Loucy (cell line): ENCODE measurements around the gene MICAL2.

ENCODE experiments used
- H2AFZ ChIP-seq: fragments of 200-600 bp; sonication (generic); 2 replicates; pipeline ENCODE4 v1.6.0; 2016; ENCODE audit warnings: antibody characterized with exemption, mild to moderate bottlenecking, low read length, moderate library complexity
- H3F3A ChIP-seq: fragments of 200-600 bp; 2 replicates; pipeline ENCODE4 v1.6.0; 2016; ENCODE audit warnings: antibody characterized with exemption, low read depth, mild to moderate bottlenecking
- H3K27me3 ChIP-seq: fragments of 200-600 bp; sonication (generic); 2 replicates; pipeline ENCODE4 v1.6.1; 2014; ENCODE audit warnings: low read length, mild to moderate bottlenecking; ENCODE audit not compliant: insufficient read depth, poor library complexity, severe bottlenecking
- H3K36me3 ChIP-seq: fragments of 200-600 bp; sonication (generic); 2 replicates; pipeline ENCODE4 v1.6.1; 2016; ENCODE audit warnings: low read length; ENCODE audit not compliant: insufficient read depth
- H3K4me1 ChIP-seq: fragments of 200-600 bp; sonication (generic); 2 replicates; pipeline ENCODE4 v1.5.1; 2014; ENCODE audit warnings: low read length, mild to moderate bottlenecking; ENCODE audit not compliant: insufficient read depth, poor library complexity, severe bottlenecking
- H3K4me2 ChIP-seq: fragments of 200-600 bp; sonication (generic); 2 replicates; pipeline ENCODE4 v1.6.0; 2014; ENCODE audit warnings: antibody characterized with exemption, low read length, low read depth, mild to moderate bottlenecking; ENCODE audit not compliant: poor library complexity, severe bottlenecking
- H3K4me3 ChIP-seq: fragments of 200-600 bp; sonication (generic); 2 replicates; pipeline ENCODE4 v1.5.1; 2014; ENCODE audit warnings: low read length, mild to moderate bottlenecking, mixed read lengths; ENCODE audit not compliant: poor library complexity, severe bottlenecking
- H3K79me2 ChIP-seq: fragments of 200-600 bp; sonication (generic); 2 replicates; pipeline ENCODE4 v1.6.1; 2014; ENCODE audit warnings: low read length; ENCODE audit not compliant: insufficient read depth
- H3K9ac ChIP-seq: fragments of 200-600 bp; sonication (generic); 2 replicates; pipeline ENCODE4 v1.6.0; 2014; ENCODE audit warnings: mild to moderate bottlenecking, low read depth, low read length, moderate library complexity; ENCODE audit not compliant: poor library complexity, severe bottlenecking
- H3K9me2 ChIP-seq: fragments of 200-600 bp; sonication (generic); replicated peaks from 2 replicates; pipeline ENCODE4 v1.6.1; 2016; ENCODE audit warnings: low read depth, low read length, mixed read lengths
- H3K9me3 ChIP-seq: fragments of 200-600 bp; sonication (generic); 2 replicates; pipeline ENCODE4 v1.6.1; 2014; ENCODE audit warnings: mild to moderate bottlenecking, antibody characterized with exemption, low read length, low read depth; ENCODE audit not compliant: insufficient read depth
- H4K20me1 ChIP-seq: fragments of 200-600 bp; sonication (generic); 2 replicates; pipeline ENCODE4 v1.6.0; 2014; ENCODE audit warnings: antibody characterized with exemption, low read length, mild to moderate bottlenecking; ENCODE audit not compliant: insufficient read depth, poor library complexity, severe bottlenecking
- CTCF ChIP-seq: fragments of 200-600 bp; sonication (generic); conservative IDR thresholded peaks from 2 replicates; pipeline ENCODE4 v1.5.1; 2014; ENCODE audit warnings: mild to moderate bottlenecking, antibody characterized with exemption, low read length
- EZH2phosphoT487 ChIP-seq: fragments of 200-600 bp; IDR thresholded peaks from 2 replicates; pipeline ENCODE4 v1.6.1; 2018; ENCODE audit warnings: antibody characterized with exemption, mild to moderate bottlenecking, moderate library complexity, borderline replicate concordance

The MICAL2 gene

DNA sequence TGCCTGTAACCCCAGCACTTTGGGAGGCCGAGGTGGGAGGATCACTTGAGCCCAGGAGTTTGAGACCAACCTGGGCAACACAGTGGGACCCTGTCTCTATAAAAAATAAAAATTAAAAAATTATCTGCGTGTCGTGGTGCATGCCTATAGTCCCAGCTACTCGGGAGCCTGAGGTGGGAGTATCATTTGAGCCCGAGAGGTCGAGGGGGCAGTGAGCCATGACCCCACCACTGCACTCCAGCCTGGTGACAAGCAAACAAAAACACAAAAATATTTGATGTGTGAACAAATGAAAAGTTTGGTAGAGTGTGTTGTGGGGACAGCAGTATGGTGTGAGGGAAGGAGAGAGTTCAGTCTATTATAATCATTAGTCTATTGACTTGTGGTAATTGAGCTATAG lies 176.2 kb downstream of the MICAL2 start:
- no peaks in the 10 kb centered on the region for H3F3A ChIP-seq
- H3K4me2 ChIP-seq = no peak overlapping the region

DNA sequence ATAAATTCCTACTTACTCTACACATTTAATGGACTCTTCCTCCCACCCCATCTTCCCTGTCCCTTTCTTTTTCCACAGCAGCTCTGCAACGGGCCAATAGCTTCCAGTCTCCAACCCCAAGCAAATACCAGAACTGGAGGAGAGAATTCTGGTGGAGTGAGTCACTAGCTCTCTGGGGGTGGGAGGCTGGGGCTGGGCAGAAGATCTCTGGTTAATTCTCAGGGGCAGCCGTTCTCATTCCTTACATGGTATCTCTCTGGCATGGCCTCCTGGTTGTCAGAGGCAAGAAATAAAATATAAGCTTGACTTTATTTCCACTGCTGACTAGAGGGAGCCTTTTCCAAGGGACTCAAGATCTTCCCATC lies 176.6 kb downstream of the MICAL2 start:
- Histone ChIP-seq H3K4me3 (no peak overlapping the region), H3K9ac (no peak overlapping the region), H3K4me1 (peaks cover 23% of the 10 kb centered on the region), H3K36me3 (no peaks in the 10 kb centered on the region), H3F3A (no peaks in the 10 kb centered on the region), H3K9me3 (no peaks in the 10 kb centered on the region), H3K27me3 (no peaks in the 10 kb centered on the region), H4K20me1 (no peaks in the 10 kb centered on the region), H3K79me2 (no peaks in the 10 kb centered on the region), H3K9me2 (no peaks in the 10 kb centered on the region), H3K4me2 (no peak overlapping the region), H2AFZ (no peak overlapping the region)
- TF ChIP-seq EZH2phosphoT487 (no peak), CTCF (no peak)

More for the DNA sequence above, 176.2 kb downstream of the MICAL2 start:
- H3K9ac ChIP-seq = no peak overlapping the region
- no peak overlapping the region for H2AFZ ChIP-seq
- H3K36me3 ChIP-seq = no peaks in the 10 kb centered on the region
- H3K79me2 ChIP-seq = no peaks in the 10 kb centered on the region
- no peaks in the 10 kb centered on the region for H3K27me3 ChIP-seq
- H3K4me3 ChIP-seq = no peak overlapping the region
- no peaks in the 10 kb centered on the region for H3K9me3 ChIP-seq
- H3K9me2 ChIP-seq = no peaks in the 10 kb centered on the region
- no peak for TF ChIP-seq CTCF
- no peak for TF ChIP-seq EZH2phosphoT487
- H3K4me1 ChIP-seq = peaks cover 20% of the 10 kb centered on the region
- H4K20me1 ChIP-seq = no peaks in the 10 kb centered on the region

DNA sequence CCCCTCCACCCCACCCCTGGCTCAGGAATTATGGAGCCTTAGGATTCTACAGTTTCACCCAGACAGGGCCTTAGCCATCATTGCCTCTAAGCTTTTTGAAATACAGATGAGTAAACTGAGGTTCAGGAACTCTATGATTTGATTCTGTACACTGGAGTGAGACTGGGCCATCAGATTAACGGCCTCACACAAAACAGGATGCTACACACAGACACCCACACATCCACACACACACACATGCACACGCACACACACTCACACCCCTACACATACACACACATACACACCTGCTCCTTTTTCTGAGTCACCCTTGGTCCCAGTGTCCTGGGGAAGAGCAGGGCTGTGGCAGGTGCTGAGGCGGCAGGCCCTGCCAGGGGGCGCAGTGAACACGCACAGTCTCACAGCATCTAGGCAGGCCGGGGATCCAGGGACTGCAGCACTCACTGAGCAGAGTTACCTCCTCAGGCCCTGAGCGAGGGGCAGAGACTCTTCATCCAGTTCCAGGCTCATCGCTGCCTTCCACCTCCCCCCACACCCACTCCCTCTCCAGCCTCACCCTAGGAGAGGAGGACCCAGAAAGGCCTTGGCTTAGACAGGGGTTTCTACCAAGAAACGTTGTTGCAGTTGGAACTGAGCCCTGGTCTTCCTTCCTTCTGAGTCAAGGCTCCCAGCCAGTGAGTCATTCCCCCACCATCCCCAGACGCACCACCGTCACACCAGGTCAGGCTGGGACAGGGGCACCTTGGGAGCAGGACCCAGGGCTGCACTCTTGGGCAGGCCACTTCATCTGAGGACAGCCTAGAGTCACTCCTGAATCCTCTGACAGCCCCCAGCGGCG lies 177.2 kb downstream of the MICAL2 start:
- no peaks in the 10 kb centered on the region for H3K9me3 ChIP-seq
- no peaks in the 10 kb centered on the region for H3K36me3 ChIP-seq
- H3K4me1 ChIP-seq = peaks cover 23% of the 10 kb centered on the region
- no peaks in the 10 kb centered on the region for H3K79me2 ChIP-seq
- no peak overlapping the region for H3K4me3 ChIP-seq
- TF ChIP-seq EZH2phosphoT487 (no peak), CTCF (peak; percentile 48)
- H2AFZ ChIP-seq = no peak overlapping the region
- H3K27me3 ChIP-seq = no peaks in the 10 kb centered on the region
- no peak overlapping the region for H3K9ac ChIP-seq
- H3K9me2 ChIP-seq = no peaks in the 10 kb centered on the region
- H4K20me1 ChIP-seq = no peaks in the 10 kb centered on the region
- H3K4me2 ChIP-seq = no peak overlapping the region
- H3F3A ChIP-seq = no peaks in the 10 kb centered on the region
